OCI-LY1 (cell line): Measurements from ENCODE around the gene COPS3.

Experiments used
- H2AFZ ChIP-seq: fragments of 200-600 bp; sonication (generic), shearing (Covaris generic); 2 replicates; pipeline ENCODE4 v1.6.0; 2014; ENCODE audit warnings: antibody characterized with exemption, mild to moderate bottlenecking, low read length
- H3F3A ChIP-seq: fragments of 200-600 bp; sonication (generic), shearing (Covaris generic); 2 replicates; pipeline ENCODE4 v1.6.0; 2014; ENCODE audit warnings: mild to moderate bottlenecking, antibody characterized with exemption, low read length, moderate library complexity; ENCODE audit not compliant: insufficient read depth
- H3K27ac ChIP-seq: fragments of 200-600 bp; sonication (generic); 2 replicates; pipeline ENCODE4 v1.5.1; 2014; ENCODE audit warnings: low read length, mixed run types, mild to moderate bottlenecking, low read depth; ENCODE audit not compliant: poor library complexity, severe bottlenecking
- H3K27me3 ChIP-seq: fragments of 200-600 bp; sonication (generic); 2 replicates; pipeline ENCODE4 v1.6.0; 2014; ENCODE audit warnings: antibody characterized with exemption, mild to moderate bottlenecking, low read length, moderate library complexity; ENCODE audit not compliant: insufficient read depth
- H3K36me3 ChIP-seq: fragments of 200-600 bp; sonication (generic); 2 replicates; pipeline ENCODE4 v1.6.1; 2014; ENCODE audit warnings: mild to moderate bottlenecking, antibody characterized with exemption, low read length, moderate library complexity, mixed read lengths; ENCODE audit not compliant: insufficient read depth
- H3K4me1 ChIP-seq: fragments of 200-600 bp; sonication (generic); 2 replicates; pipeline ENCODE4 v1.5.1; 2014; ENCODE audit warnings: mild to moderate bottlenecking, low read length, moderate library complexity; ENCODE audit not compliant: insufficient read depth, severe bottlenecking
- H3K4me2 ChIP-seq: fragments of 200-600 bp; sonication (generic), shearing (Covaris generic); 2 replicates; pipeline ENCODE4 v1.6.1; 2014; ENCODE audit warnings: low read length
- H3K4me3 ChIP-seq: fragments of 200-600 bp; sonication (generic); 2 replicates; pipeline ENCODE4 v1.5.1; 2014; ENCODE audit warnings: low read length, low read depth, mild to moderate bottlenecking, mixed read lengths; ENCODE audit not compliant: poor library complexity, severe bottlenecking
- H3K79me2 ChIP-seq: fragments of 200-600 bp; shearing (Covaris generic); 2 replicates; pipeline ENCODE4 v1.6.1; 2016; ENCODE audit warnings: mixed run types, low read length, mixed read lengths; ENCODE audit not compliant: insufficient read depth
- H3K9ac ChIP-seq: fragments of 200-600 bp; sonication (generic), shearing (Covaris generic); 2 replicates; pipeline ENCODE4 v1.6.1; 2014; ENCODE audit warnings: mild to moderate bottlenecking, low read length, mixed read lengths
- H3K9me2 ChIP-seq: fragments of 200-600 bp; sonication (generic), shearing (Covaris generic); 2 replicates; pipeline ENCODE4 v1.6.1; 2014; ENCODE audit warnings: low read depth, mild to moderate bottlenecking, low read length, mixed read lengths
- H3K9me3 ChIP-seq: fragments of 200-600 bp; shearing (Covaris generic); 2 replicates; pipeline ENCODE4 v1.6.1; 2014; ENCODE audit warnings: low read length, mixed read lengths
- H4K20me1 ChIP-seq: fragments of 200-600 bp; sonication (generic), shearing (Covaris generic); 2 replicates; pipeline ENCODE4 v1.6.0; 2016; ENCODE audit warnings: mild to moderate bottlenecking, low read length; ENCODE audit not compliant: insufficient read depth
- EZH2 ChIP-seq: fragments of 200-600 bp; sonication (generic), shearing (Covaris generic); IDR thresholded peaks from 2 replicates; pipeline ENCODE4 v1.8.0; 2017; ENCODE audit warnings: borderline replicate concordance, mixed run types, mild to moderate bottlenecking, antibody characterized with exemption, low read length, moderate library complexity, mixed read lengths
- TF ChIP-seq, protein P1 (sequence below): fragments of 200-600 bp; sonication (generic), shearing (Covaris generic); IDR thresholded peaks from 2 replicates; pipeline ENCODE4 v1.5.1; 2017; ENCODE audit warnings: mild to moderate bottlenecking, antibody characterized with exemption, low read length, moderate library complexity, mixed read lengths

COPS3 gene

DNA sequence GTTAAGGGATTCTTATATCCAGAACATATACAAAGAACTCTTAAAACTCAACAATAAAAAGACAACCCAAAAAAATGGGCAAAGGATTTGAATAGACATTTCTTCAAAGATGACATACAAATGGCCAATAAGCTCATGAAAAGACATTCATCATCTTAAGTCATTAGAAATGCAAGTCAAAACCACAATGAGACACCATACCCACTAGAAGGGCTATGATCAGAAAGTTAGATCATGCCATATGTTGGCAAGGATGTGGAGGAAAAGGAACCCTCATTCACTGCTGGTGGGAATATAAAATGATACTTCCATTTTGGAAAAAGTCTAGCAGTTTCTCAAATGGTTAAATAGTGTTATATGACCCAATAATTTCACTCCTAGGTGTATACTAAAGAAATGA is 84.3 kb downstream of the COPS3 start:
- no peak overlapping the region for H3K27ac ChIP-seq
- H3K36me3 ChIP-seq: peaks cover 20% of the 10 kb centered on the region
- peaks cover 9% of the 10 kb centered on the region for H3K4me1 ChIP-seq
- H3K4me2 ChIP-seq: no peak overlapping the region
- 0 out of 2 replicates have a peak, but pooled peaks cover 3% of the 10 kb centered on the region for H3F3A ChIP-seq
- H3K79me2 ChIP-seq: no peaks in the 10 kb centered on the region
- no peaks in the 10 kb centered on the region for H3K9me2 ChIP-seq
- H2AFZ ChIP-seq: no peak overlapping the region
- no peaks in the 10 kb centered on the region for H4K20me1 ChIP-seq
- H3K9me3 ChIP-seq: no peaks in the 10 kb centered on the region
- H3K9ac ChIP-seq: no peak overlapping the region
- H3K4me3 ChIP-seq: no peak overlapping the region
- TF ChIP-seq, protein P1, sequence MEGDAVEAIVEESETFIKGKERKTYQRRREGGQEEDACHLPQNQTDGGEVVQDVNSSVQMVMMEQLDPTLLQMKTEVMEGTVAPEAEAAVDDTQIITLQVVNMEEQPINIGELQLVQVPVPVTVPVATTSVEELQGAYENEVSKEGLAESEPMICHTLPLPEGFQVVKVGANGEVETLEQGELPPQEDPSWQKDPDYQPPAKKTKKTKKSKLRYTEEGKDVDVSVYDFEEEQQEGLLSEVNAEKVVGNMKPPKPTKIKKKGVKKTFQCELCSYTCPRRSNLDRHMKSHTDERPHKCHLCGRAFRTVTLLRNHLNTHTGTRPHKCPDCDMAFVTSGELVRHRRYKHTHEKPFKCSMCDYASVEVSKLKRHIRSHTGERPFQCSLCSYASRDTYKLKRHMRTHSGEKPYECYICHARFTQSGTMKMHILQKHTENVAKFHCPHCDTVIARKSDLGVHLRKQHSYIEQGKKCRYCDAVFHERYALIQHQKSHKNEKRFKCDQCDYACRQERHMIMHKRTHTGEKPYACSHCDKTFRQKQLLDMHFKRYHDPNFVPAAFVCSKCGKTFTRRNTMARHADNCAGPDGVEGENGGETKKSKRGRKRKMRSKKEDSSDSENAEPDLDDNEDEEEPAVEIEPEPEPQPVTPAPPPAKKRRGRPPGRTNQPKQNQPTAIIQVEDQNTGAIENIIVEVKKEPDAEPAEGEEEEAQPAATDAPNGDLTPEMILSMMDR: no peak
- TF ChIP-seq EZH2: no peak
- no peaks in the 10 kb centered on the region for H3K27me3 ChIP-seq
